Measurements from ENCODE around the gene BOD1. TPM values are rescaled to one million over a fixed set of nuclear protein-coding genes. Genes with fewer than 3 reads are reported as not detected.

BOD1 gene
- total RNA-seq, 2 donors from 2014 or later: 30.2 to 44.7 TPM

DNA sequence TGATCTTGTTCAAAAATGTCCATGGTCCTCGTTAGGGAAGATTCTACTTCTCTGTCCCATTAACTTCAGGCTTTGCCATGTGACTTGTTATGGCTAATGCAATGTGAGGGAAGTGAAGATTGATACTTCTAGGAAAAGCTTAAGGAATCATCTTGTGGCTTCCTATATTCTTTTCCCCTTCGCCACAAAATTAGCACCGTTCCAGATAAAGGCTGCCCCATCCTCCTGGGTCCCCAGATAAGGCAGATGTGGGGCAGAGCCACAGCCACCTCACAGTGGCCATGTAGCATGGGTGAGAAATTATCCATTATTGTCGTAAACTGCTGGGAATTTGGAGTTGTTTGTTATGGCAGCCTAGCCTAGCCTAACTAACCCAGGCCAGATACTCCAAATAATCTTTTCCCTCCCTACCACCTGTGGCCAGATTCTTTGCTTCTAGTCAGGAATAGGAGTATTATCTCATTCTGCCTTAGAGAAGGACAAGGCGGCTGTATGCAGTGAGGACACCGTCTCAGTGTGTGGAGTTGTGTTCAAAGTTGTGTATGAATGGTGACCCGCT lies 31.9 kb upstream of the BOD1 start:
- ATAC-seq (ENCODE audit: insufficient number of reproducible peaks, low FRiP score, low read depth) (no peak), DNase-seq (ENCODE audit: low spot score) (no peak)
- Histone ChIP-seq H3K36me3 (no peaks in the 10 kb centered on the region), H3K4me3 (no peak overlapping the region), H3K27me3 (replicated peaks; ENCODE audit: insufficient read depth) (no peaks in the 10 kb centered on the region), H3K4me1 (ENCODE audit: control insufficient read depth in 1 of 2, low read depth in 2 of 2) (no peaks in the 10 kb centered on the region), H3K27ac (no peak overlapping the region), H3K9me3 (no peaks in the 10 kb centered on the region)
- TF ChIP-seq, protein P1, sequence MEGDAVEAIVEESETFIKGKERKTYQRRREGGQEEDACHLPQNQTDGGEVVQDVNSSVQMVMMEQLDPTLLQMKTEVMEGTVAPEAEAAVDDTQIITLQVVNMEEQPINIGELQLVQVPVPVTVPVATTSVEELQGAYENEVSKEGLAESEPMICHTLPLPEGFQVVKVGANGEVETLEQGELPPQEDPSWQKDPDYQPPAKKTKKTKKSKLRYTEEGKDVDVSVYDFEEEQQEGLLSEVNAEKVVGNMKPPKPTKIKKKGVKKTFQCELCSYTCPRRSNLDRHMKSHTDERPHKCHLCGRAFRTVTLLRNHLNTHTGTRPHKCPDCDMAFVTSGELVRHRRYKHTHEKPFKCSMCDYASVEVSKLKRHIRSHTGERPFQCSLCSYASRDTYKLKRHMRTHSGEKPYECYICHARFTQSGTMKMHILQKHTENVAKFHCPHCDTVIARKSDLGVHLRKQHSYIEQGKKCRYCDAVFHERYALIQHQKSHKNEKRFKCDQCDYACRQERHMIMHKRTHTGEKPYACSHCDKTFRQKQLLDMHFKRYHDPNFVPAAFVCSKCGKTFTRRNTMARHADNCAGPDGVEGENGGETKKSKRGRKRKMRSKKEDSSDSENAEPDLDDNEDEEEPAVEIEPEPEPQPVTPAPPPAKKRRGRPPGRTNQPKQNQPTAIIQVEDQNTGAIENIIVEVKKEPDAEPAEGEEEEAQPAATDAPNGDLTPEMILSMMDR (IDR thresholded peaks at IDR 0.05): no peak

DNA sequence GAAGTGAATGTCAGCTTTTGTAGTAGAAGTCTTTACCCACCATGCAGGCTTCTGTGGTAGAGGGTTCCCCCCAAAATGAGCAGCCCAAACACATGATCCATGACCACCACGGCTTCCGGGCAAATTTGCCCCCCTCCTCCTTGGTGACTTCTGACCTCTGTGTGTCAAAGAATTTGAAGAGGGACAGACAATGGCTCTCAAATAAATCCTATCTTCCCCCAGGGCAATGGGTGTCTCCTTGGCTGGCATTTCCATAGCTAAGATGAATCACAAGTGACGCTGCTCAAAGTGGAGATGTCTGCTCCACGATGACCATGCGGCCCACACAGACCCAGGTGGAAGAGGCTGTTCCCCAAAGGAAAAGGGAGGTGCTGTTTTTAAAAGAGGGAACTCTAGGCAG lies 30.2 kb upstream of the BOD1 start:
- no peak for ATAC-seq (ENCODE audit: insufficient number of reproducible peaks, low FRiP score, low read depth)
- no peaks in the 10 kb centered on the region for H3K9me3 ChIP-seq
- no peaks in the 10 kb centered on the region for H3K27me3 ChIP-seq (replicated peaks; ENCODE audit: insufficient read depth)
- H3K36me3 ChIP-seq: no peaks in the 10 kb centered on the region
- TF ChIP-seq, protein P1 (IDR thresholded peaks at IDR 0.05): no peak
- no peak overlapping the region for H3K27ac ChIP-seq
- no peak overlapping the region for H3K4me3 ChIP-seq
- H3K4me1 ChIP-seq (ENCODE audit: control insufficient read depth in 1 of 2, low read depth in 2 of 2): no peaks in the 10 kb centered on the region
- DNase-seq (ENCODE audit: low spot score): no peak

DNA sequence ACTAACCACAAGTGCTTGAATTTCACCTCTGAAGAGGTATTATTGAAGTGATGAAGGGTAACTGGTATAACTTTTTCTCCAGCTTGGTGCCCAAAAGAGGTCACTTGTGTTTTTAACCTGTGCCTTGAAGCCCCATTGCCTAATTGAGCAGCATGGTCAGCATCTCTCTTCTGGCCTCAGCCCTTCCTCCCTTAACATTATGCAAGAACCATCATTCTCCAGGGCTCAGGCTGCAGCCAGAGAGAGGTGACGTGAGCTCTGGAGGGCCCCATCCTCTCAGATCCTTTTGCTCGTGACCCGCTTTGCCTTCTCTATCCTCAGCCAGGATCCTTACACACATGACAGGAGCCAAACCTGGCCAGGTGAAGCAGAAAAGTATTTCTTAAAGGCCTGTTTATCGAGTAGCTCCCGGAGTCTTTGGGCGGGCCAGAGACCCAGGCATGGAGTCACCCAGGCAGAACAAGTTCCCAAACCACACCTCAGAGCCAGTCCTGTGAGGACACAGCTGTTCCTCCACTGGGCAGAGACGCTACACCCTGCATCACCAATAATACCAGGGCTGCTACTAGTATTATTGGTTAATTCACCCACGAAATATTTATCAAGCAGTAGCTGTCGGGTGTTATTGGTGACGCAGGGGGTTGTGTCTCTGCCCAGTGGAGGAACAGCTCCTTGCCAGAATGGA lies 29.6 kb upstream of the BOD1 start:
- Histone ChIP-seq H3K27ac (no peak overlapping the region), H3K36me3 (no peaks in the 10 kb centered on the region), H3K27me3 (replicated peaks; ENCODE audit: insufficient read depth) (no peaks in the 10 kb centered on the region), H3K9me3 (no peaks in the 10 kb centered on the region), H3K4me3 (no peak overlapping the region), H3K4me1 (ENCODE audit: control insufficient read depth in 1 of 2, low read depth in 2 of 2) (no peaks in the 10 kb centered on the region)
- TF ChIP-seq, protein P1 (IDR thresholded peaks at IDR 0.05): no peak
- DNase-seq (ENCODE audit: low spot score) (no peak), ATAC-seq (ENCODE audit: insufficient number of reproducible peaks, low FRiP score, low read depth) (no peak)

DNA sequence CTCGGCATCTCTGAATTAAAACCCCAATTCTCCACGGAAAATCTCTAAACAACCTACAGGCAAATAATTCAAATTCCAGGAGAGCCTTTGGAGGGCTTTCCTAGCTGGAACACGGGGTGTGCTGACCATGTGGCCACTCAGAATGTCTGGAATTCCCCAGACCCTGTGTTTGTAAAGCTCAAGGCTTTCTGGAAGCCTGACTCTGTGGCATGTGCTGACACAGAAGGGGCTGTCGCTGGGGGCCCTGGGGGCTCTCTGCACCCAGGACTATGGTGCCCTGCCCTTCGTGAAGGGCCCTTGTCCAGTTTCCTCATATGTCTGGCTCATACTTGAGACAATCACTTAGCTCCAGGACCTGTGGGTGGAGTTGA lies 29.0 kb upstream of the BOD1 start:
- Histone ChIP-seq H3K4me1 (ENCODE audit: control insufficient read depth in 1 of 2, low read depth in 2 of 2) (no peaks in the 10 kb centered on the region), H3K36me3 (no peaks in the 10 kb centered on the region), H3K4me3 (no peak overlapping the region), H3K27me3 (replicated peaks; ENCODE audit: insufficient read depth) (no peaks in the 10 kb centered on the region), H3K27ac (no peak overlapping the region), H3K9me3 (no peaks in the 10 kb centered on the region)
- ATAC-seq (ENCODE audit: insufficient number of reproducible peaks, low FRiP score, low read depth): no peak
- TF ChIP-seq, protein P1 (IDR thresholded peaks at IDR 0.05): no peak
- no peak for DNase-seq (ENCODE audit: low spot score)

DNA sequence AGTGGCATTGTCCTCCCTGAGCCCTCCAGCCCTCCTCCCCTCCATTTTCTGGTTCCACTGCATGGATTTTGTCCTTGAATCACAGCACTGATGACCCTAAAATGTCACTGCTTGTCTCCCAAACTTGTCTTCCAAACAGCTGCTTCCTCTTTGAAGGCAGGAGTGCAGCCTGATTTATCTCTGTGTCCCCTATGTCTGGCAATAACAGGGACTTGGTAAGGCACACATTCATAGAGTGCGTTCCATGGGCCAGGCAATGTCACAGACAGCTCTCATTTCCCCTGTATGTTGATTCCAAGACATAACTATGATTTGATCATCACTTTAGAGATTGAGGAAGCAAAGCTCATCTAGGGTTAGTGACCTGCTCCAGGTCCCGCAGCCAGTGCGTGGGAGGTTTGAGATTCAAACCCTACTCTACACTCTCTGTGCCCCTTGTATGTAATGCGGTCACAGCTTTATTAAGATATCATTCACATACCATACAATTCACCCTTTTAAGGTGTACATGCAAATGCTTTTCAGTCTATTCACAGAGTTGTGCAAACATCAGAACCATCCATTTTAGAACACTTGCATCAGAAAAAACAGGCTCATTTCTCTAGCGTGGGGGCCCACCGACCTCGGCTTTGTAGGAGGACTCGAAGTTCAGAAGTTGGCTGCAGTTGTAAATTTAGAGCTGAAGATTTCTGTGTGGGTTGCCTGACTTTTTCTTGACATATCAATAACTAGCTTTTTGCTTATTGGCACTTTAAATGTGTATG lies 28.4 kb upstream of the BOD1 start:
- DNase-seq (ENCODE audit: low spot score): no peak
- TF ChIP-seq, protein P1 (IDR thresholded peaks at IDR 0.05): no peak
- H3K36me3 ChIP-seq: no peaks in the 10 kb centered on the region
- H3K4me3 ChIP-seq: no peak overlapping the region
- no peak overlapping the region for H3K27ac ChIP-seq
- no peaks in the 10 kb centered on the region for H3K4me1 ChIP-seq (ENCODE audit: control insufficient read depth in 1 of 2, low read depth in 2 of 2)
- no peak for ATAC-seq (ENCODE audit: insufficient number of reproducible peaks, low FRiP score, low read depth)
- H3K9me3 ChIP-seq: no peaks in the 10 kb centered on the region
- no peaks in the 10 kb centered on the region for H3K27me3 ChIP-seq (replicated peaks; ENCODE audit: insufficient read depth)

All from thoracic aorta (tissue), 2 donors.